Endothelial cell (in vitro differentiated cells): Measurements from ENCODE around the gene TNNI2. TPM values are rescaled to one million over a fixed set of nuclear protein-coding genes. Genes with fewer than 3 reads are reported as not detected.

Experiments used
- DNase-seq: peaks from one replicate; pipeline ENCODE4 v3.0.0; 2021; ENCODE audit warnings: low spot score
- H3K27ac Mint-ChIP-seq: one replicate; pipeline ENCODE4 v1.8.0; 2021; ENCODE audit warnings: mixed read lengths, inconsistent platforms; ENCODE audit not compliant: unreplicated experiment
- H3K27me3 Mint-ChIP-seq: one replicate; pipeline ENCODE4 v1.8.0; 2021; ENCODE audit warnings: mild to moderate bottlenecking, moderate library complexity, mixed read lengths, inconsistent platforms; ENCODE audit not compliant: unreplicated experiment
- H3K36me3 Mint-ChIP-seq: one replicate; pipeline ENCODE4 v1.8.0; 2021; ENCODE audit warnings: mild to moderate bottlenecking, low read depth, mixed read lengths, inconsistent platforms; ENCODE audit not compliant: unreplicated experiment
- H3K4me1 Mint-ChIP-seq: one replicate; pipeline ENCODE4 v1.8.0; 2021; ENCODE audit warnings: mild to moderate bottlenecking, mixed read lengths, inconsistent platforms; ENCODE audit not compliant: unreplicated experiment
- H3K4me3 Mint-ChIP-seq: one replicate; pipeline ENCODE4 v1.8.0; 2021; ENCODE audit warnings: mild to moderate bottlenecking, mixed read lengths, inconsistent platforms; ENCODE audit not compliant: unreplicated experiment
- H3K9me3 Mint-ChIP-seq: one replicate; pipeline ENCODE4 v1.8.0; 2021; ENCODE audit warnings: mixed read lengths, inconsistent platforms; ENCODE audit not compliant: unreplicated experiment
- total RNA-seq: library from RNA; stranded (reverse); fragmentation: NEBNext Ultra II Directional; extraction: Animal tissue kit (Norgen Biotek cat#: 25700); gene quantifications from one replicate; pipeline ENCODE4 v1.2.1, GENCODE V29; 2021; ENCODE audit not compliant: unreplicated experiment
- TF ChIP-seq, protein P1 (sequence below): fragments of 200-600 bp; sonication (generic); IDR thresholded peaks from one replicate; pipeline ENCODE4 v1.5.0; 2021; ENCODE audit warnings: antibody characterized with exemption; ENCODE audit not compliant: unreplicated experiment

The TNNI2 gene
- total RNA-seq, 1 donor from 2014 or later, result not detected

DNA sequence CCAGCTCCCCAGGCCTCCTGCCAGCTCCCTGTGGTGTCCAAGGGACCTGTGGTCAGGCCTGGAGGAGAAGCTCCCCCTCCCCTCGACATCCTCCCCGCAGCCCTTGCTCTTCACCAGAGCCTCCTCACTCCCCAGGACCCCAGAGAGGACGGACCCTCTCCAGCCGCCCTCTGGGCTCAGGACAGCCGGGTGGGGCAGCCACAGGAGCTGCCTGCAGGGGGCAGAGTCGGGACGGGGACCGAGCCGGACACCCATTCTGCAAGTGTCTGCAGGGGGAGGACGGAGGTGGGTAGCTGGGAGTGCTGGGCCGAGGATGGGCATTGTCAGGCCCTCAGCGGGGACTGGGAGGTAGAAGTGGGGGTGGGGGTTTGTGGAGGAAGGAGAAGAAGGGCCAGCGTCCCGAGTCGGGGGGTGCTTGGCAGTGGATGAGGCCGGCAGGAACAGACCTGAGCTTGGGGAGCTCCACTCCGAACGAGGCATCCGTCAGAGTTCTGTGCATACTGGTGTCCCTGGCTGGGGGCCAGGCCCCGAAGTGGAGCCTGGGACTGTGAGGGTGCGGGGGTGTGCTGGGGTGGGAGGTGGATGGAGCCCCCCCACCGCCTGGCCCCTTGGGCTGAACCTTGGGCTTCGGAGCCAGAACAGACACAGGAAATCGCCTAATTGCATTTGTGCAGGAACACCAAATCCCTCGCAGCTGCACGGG lies 37.7 kb downstream of the TNNI2 start:
- Mint-ChIP-seq H3K4me3 (no peak overlapping the region), H3K27me3 (peaks cover 7% of the 10 kb centered on the region), H3K9me3 (no peaks in the 10 kb centered on the region), H3K36me3 (no peaks in the 10 kb centered on the region), H3K4me1 (no peaks in the 10 kb centered on the region), H3K27ac (no peak overlapping the region)
- TF ChIP-seq, protein P1, sequence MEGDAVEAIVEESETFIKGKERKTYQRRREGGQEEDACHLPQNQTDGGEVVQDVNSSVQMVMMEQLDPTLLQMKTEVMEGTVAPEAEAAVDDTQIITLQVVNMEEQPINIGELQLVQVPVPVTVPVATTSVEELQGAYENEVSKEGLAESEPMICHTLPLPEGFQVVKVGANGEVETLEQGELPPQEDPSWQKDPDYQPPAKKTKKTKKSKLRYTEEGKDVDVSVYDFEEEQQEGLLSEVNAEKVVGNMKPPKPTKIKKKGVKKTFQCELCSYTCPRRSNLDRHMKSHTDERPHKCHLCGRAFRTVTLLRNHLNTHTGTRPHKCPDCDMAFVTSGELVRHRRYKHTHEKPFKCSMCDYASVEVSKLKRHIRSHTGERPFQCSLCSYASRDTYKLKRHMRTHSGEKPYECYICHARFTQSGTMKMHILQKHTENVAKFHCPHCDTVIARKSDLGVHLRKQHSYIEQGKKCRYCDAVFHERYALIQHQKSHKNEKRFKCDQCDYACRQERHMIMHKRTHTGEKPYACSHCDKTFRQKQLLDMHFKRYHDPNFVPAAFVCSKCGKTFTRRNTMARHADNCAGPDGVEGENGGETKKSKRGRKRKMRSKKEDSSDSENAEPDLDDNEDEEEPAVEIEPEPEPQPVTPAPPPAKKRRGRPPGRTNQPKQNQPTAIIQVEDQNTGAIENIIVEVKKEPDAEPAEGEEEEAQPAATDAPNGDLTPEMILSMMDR, result peak; percentile 65
- peak; percentile 77 for DNase-seq

DNA sequence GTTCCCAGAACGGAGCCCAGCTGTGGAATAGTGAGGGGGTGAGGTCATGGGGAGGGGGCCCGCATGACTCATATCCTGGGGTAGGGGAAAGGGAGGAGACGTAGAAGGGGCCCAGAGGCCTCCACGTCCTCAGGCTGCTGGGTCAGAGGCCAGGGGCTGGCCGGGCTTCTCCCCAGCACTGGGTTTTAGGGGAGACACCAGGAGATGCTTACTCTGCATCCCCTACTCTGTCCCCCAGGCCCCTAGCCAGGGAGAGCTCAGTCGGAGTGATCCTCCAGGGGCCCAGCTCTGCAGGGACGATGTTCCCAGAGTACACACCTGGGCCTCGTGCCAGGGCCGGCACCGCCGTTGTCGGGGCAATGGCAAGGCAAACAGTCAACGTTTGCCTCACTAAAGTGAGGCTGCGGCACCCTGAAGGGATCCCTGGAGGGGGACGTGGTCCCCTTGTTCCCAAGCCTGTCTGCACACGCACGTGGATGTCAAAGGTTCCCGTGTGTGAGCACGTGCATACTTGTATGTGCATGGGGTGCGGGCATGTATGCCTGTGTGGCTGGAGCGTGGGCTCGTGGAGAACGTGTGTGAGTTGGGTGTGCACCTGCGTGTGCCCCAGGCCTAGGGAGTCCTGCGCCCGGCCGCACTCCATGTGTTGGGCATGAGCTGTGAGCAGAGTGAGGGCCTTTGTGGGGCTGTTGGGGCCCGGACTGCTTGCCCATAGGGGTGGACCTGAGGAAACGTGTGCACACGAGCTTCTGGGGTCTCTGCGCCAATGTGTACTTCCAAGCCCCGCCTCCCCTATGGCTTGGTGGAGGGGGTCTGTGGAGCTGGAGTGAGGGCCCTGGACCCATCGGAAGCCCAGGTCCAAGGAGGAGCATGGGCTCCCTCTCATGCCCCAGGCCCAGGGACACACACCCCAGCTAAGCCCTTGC lies 38.7 kb downstream of the TNNI2 start:
- no peak for DNase-seq
- peaks cover 5% of the 10 kb centered on the region for H3K27me3 Mint-ChIP-seq
- TF ChIP-seq, protein P1, result no peak
- H3K27ac Mint-ChIP-seq, result no peak overlapping the region
- no peaks in the 10 kb centered on the region for H3K36me3 Mint-ChIP-seq
- no peaks in the 10 kb centered on the region for H3K4me1 Mint-ChIP-seq
- H3K9me3 Mint-ChIP-seq, result no peaks in the 10 kb centered on the region
- no peak overlapping the region for H3K4me3 Mint-ChIP-seq

DNA sequence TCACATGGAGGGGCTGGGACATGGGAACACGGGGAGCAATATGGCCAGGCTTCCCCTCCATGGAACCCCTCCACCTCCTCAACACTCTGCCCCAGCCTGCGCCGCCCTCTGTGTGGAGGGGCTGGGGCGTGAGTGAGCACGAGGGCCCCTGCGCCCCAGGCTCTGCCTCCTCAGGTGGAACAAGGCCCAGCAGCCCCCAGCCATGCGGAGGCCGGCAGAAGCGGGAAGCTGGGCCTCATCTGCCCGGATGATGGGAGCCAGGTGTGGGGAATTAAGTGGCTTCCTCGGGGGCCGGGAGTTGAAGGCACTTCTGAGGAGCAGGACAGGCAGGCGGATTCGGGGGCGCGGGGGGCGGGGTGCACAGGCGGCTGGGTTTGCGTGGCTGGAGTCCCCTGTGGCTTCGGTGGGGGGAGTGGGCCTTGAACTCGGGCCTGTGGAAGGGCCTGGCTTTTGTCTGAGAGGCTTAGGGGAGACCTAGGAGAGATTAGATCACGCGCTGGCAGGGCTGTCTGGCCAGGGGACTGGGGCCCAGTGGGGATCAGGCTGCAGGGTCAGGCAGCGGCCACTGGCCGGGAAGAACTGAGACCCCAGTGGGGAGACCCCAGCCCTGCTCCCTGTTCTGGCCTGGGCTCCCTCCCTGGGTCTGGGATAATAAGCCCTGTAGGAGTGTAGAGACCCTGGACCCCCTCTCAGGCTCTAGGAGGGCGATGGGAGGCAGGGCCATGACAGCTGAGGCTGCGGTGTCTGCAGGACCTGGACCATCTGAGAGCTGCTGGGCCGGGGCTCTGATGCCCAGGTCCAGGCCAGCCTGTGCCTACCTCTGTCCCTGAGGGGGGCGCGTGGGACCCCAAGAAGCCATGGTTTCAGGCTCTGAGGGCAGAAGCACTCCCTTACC lies 39.6 kb downstream of the TNNI2 start:
- Mint-ChIP-seq H3K4me3 (no peak overlapping the region), H3K9me3 (no peaks in the 10 kb centered on the region), H3K36me3 (no peaks in the 10 kb centered on the region), H3K4me1 (no peaks in the 10 kb centered on the region), H3K27me3 (peaks cover 5% of the 10 kb centered on the region), H3K27ac (no peak overlapping the region)
- TF ChIP-seq, protein P1, result no peak
- no peak for DNase-seq

DNA sequence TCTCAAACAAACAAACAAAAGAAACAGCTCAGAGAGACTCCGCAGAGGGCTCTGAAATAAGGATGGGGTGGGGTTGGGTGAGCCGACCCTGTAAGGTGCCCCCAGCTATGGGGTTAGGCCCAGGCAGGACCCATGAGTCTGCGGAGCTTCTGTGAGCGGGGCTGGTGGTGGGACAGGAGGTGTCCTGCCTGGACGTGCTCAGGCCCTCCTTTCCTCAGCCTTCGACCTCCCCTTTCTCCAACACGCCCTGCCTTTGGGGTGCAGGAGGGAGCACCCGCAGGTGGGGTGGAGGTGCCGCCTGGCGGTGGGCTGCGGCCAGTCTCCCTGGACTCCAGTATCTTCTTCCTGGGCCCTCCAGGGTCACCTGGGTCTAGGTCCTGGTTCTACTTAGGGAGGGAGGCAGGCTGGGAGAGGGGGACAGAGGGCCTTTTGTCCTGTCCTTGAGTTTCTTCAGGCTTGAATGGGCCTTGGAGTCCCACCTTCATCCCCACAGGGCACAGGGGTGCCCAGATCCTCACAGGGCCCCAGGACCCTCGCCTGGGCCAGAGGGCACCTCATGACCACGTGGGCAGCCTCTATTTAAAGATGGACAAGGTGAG lies 40.7 kb downstream of the TNNI2 start:
- H3K4me1 Mint-ChIP-seq, result no peaks in the 10 kb centered on the region

More for the DNA sequence above, 40.7 kb downstream of the TNNI2 start:
- Mint-ChIP-seq H3K27me3 (peaks cover 3% of the 10 kb centered on the region), H3K9me3 (no peaks in the 10 kb centered on the region), H3K4me3 (no peak overlapping the region), H3K36me3 (no peaks in the 10 kb centered on the region), H3K27ac (no peak overlapping the region)
- no peak for DNase-seq
- TF ChIP-seq, protein P1, result no peak
